GM11168 (cell line): ENCODE results near the gene LHX5.
"Not testable (repeated sequence)": the region's sequence is repeated elsewhere in the genome, so short reads cannot be mapped to it uniquely, and the experiment has no call there.

Experiments used
- in situ Hi-C: fragments of 300-500 bp; cut with MboI; formaldehyde crosslinking; loops from one replicate; pipeline ENCODE4 v1.12.0; 2022; ENCODE audit warnings: low sequenced_read_pairs; ENCODE audit not compliant: unreplicated experiment

The LHX5 gene

GRCh38 chr12:113471619-113472171 lies at the start of gene LHX5:
TSS of gene LHX5 (minus strand) at chr12:113471871. CDS start at chr12:113471498, 373 bp downstream.
- in situ Hi-C loops = no loop called here

GRCh38 chr12:113519464-113520307 lies 48.0 kb upstream of the LHX5 start:
- in situ Hi-C loops = no loop called here

DNA sequence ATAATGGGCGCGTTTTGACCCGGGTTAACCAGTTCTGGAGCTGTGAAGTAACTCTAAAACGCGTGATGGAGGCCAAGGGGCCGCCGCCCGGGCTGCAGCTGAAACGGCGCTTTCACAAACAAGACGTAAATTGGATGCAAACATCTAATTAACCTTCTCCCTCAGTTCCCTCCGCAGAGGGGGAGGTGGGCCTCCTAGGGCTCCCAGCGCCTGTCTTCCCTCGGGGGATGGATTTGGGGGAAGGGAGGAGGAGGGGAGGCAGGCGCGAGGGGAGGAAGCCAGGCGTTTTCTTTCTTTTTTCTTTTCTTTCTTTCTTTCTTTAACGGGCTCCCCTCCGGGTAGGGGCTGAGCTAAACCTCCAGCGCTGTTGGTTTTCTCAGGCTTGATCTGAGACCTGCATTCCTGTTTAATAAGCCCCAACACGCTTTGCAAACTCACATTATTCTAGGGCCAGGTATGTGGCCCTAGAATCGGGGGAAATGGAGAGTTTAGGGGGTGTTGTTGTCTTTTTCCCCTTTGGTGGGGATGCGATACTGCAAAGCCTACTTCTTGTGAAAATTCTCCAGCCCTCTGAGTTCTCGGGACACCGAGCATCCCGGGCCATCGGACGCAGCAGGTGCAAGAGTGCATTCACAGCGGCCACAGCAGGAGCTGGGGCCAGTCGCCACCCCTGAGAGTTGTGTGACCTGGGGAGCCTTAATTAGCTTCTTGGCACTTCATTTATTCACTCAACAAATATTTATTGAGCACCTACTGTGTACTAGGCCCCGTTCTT lies 43.6 kb upstream of the LHX5 start:
- in situ Hi-C loops = no loop called here

GRCh38 chr12:113514602-113515001 lies 42.9 kb upstream of the LHX5 start:
- in situ Hi-C loops = no loop called here

GRCh38 chr12:113512568-113512967 lies 40.9 kb upstream of the LHX5 start:
- in situ Hi-C loops = no loop called here

DNA sequence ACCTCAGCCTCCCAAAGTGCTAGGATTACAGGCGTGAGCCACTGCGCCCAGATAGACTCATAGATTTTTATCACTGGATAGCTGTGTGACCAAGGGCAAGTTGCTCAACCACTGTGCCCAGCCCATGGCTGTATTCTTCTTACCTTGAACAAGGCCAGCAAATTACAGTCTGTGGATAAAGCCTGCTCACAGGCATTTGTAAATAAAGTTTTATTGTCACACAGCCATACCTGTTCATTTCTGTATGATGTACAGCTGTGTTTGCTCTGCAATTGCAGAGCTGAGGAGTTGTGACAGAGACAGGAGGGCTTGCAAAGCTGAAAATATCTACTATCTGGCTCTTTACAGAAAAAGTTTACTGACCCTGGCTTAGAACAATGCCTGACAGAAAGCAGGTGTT lies 35.2 kb upstream of the LHX5 start:
- in situ Hi-C loops = no loop called here

GRCh38 chr12:113505941-113506340 lies 34.3 kb upstream of the LHX5 start:
- in situ Hi-C loops = no loop called here

- in situ Hi-C loops = no loop called here
These were observed 33.2 kb upstream of the LHX5 start for GRCh38 chr12:113504917-113505316.

DNA sequence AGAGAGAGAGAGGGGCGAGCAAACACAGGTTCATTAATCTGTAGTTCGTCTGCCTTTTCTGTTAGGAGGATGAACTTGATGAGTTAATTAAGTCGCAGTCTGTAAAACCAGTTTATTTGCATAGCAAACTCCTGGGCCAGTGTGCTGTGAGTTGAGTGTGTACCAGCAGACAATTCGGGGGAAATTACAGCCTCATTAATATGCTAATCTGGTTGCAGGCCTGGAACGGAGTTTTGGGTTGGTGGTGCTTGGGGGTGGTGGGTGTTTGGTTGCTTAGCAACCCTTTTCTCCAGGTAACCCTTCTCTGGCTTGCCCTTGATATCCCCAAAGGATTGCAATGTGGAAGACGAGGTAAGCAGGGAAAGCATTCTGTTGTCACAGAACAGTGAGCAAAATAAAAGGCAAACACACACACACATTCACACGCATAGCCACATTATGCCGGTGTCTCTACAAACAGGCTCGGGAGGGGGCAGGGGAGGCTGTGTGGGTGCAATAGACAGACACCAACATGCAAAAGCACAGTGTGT lies 29.2 kb upstream of the LHX5 start:
- in situ Hi-C loops = no loop called here

DNA sequence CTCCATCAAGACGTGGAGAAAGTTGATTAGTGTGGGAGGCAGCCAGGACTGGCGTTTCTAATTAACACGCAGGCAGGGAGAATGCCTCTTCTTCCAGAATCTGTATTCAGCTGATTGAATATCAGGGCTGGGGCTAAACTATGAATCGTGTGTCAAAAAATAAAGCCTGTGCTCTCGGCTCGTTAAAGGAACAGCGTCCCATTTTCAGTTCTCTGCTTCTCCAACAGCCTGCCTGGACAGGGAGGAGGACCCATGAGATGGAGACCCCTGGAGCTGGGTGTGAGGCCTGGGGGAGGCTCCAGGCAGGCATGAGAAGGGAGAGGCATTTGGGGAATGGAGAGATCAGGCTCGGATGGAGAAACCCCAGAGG lies 28.6 kb upstream of the LHX5 start:
- in situ Hi-C loops = no loop called here

DNA sequence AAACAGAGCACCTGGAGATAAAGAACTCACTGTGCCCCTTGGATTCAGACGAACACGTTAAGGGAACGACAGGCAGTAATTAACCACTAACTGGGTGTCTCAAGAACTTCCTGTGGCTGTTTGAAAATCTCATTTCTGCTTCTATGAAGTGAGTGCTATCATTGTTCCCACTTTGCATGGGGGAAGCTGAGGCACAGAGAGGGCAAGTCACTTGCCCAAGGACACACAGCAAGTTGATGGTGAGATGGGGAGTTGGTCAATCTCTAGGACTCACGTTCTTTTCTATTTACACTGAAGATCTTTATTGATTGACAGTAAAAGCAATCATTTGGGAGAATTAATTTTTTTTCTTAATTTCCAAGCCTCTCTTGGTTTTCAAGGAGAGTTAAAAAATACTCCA lies 26.8 kb upstream of the LHX5 start:
- in situ Hi-C loops = no loop called here

- in situ Hi-C loops = no loop called here
These were observed 26.0 kb upstream of the LHX5 start for GRCh38 chr12:113497693-113498092.

GRCh38 chr12:113495941-113496340 lies 24.3 kb upstream of the LHX5 start:
- in situ Hi-C loops = not testable (repeated sequence)

GRCh38 chr12:113488322-113488721 lies 16.7 kb upstream of the LHX5 start:
- in situ Hi-C loops = no loop called here

DNA sequence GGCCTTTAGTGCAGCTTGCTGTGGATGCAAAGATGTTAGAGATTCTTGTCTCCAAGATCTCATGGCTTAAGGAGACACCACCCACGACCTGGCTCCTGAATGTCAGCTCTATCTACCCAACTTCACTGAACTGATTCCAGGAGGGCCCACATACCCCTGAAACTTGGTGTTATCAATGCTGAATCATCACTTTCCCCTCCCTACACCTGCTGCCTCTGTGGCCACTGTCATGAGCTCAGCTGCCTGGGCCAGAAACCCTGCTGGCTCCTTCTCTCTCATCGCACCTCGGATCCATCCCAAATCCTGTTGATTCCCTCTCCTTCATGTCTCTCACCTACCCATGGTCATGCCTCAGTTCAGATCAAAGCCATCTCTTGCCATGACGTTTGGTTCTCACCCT lies 15.1 kb upstream of the LHX5 start:
- in situ Hi-C loops = no loop called here

DNA sequence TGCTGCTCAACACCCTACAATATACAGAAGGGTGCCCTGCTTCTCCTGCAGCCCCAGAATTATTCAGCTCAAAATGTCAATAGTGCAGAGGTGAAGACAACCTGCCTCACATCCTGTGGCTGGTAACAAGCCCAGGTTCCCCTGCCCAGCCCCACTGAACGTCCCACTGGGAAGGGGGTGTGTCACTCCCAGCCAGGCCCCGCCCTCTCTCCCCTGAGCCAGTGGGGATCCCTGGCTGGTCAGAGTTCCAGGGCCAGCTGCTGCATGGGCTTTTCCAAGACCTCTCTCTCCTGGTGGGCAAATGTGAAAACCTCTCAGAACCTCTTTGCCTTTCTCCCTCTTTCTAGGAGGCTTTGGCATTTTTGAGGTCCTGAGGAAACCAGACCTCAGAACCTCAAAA lies 13.7 kb upstream of the LHX5 start:
- in situ Hi-C loops = no loop called here

- in situ Hi-C loops = no loop called here
These were observed 10.7 kb upstream of the LHX5 start for GRCh38 chr12:113482334-113482733.

- in situ Hi-C loops = no loop called here
These were observed 8.8 kb upstream of the LHX5 start for GRCh38 chr12:113480336-113480971.

DNA sequence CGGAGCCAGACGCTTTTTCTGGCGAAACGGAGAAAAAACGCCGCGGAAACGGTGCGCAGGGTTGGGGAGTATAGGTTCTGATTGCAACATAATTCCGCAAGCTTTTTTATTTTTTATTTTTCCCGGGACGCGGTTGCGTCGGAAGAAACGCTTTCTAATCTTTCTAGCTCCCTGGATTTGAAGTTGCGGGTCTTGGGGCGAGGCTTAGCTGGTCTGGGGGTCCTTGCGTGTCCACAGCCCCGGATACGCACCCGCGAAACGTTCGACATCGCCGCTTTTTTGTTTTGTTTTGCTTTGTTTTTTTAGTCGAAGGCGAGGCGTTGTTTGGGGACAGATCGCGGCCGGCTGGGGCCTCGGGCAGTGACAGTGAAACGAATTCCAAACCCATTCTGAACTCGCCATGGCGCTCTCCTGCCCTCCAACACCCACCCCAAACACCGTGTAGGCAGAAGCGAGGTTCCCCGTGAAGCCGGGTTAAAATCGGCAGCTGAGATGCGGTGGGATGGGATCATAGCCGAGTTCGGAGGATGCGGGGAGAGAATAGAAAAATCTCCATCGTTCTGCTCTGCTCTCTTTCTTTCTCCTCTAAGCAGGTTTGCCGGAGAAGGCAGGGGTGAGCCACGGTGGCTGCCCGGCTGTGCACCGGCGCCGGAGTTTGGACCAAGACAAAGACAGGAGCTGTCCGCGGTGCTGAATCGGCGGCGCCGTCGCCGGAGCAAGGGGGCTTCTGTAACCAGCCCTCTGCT lies 8.1 kb upstream of the LHX5 start:
- in situ Hi-C loops = no loop called here

DNA sequence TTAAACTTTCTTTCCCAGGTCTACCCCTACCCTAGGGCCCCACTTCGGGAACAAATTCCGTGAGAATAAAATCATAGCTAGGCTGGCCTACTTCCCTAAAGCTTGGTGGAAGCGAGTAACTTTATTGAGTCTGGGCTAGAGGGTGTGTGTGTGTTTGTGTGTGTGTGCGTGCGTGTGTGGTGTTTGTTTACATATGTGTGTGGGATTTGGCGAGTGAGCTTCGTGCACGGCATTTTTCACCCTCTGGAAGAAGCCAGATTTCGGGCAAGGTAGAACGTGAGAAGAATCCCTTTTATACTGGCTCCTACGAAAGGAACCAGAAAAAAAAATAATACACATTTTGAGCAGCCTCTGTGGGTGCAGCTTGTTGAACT lies 7.5 kb upstream of the LHX5 start:
- in situ Hi-C loops = no loop called here
